Measurements from ENCODE around the gene PITPNC1. TPM values are rescaled to one million over a fixed set of nuclear protein-coding genes. Genes with fewer than 3 reads are reported as not detected.
A peak's percentile ranks its signal among the peaks of the same experiment; 100 is the strongest.
"Not testable (repeated sequence)": the region's sequence is repeated elsewhere in the genome, so short reads cannot be mapped to it uniquely, and the experiment has no call there.

PITPNC1 gene
- total RNA-seq, 1 donor from 2014 or later = 47.1 TPM

GRCh38 chr17:67712375-67712774, 335.3 kb downstream of the PITPNC1 start:
- no peak for DNase-seq (ENCODE audit: low spot score)

- DNase-seq (ENCODE audit: low spot score) = no peak
Observed at GRCh38 chr17:67713169-67713568, 336.1 kb downstream of the PITPNC1 start.

GRCh38 chr17:67716405-67716798, 339.3 kb downstream of the PITPNC1 start:
- DNase-seq (ENCODE audit: low spot score) = no peak

GRCh38 chr17:67717192-67717623, 340.1 kb downstream of the PITPNC1 start:
- DNase-seq (ENCODE audit: low spot score) = no peak

- DNase-seq (ENCODE audit: low spot score) = peak; percentile 100
Observed at GRCh38 chr17:67717624-67718324, 340.7 kb downstream of the PITPNC1 start, which contains the start of gene NOL11. Gene NOL11, plus strand, starts transcription at chr17:67717936. Its CDS starts 12 bp downstream, at chr17:67717948.

- DNase-seq (ENCODE audit: low spot score) = no peak
Observed at GRCh38 chr17:67718325-67718941, 341.4 kb downstream of the PITPNC1 start.

- DNase-seq (ENCODE audit: low spot score) = no peak
Observed at GRCh38 chr17:67725373-67725791, 348.3 kb downstream of the PITPNC1 start.

- DNase-seq (ENCODE audit: low spot score) = no peak
Observed at GRCh38 chr17:67725807-67726206, 348.7 kb downstream of the PITPNC1 start.

GRCh38 chr17:67727152-67728039, 350.3 kb downstream of the PITPNC1 start:
- not testable (repeated sequence) for DNase-seq (ENCODE audit: low spot score)

- no peak for DNase-seq (ENCODE audit: low spot score)
Observed at GRCh38 chr17:67729903-67730302, 352.8 kb downstream of the PITPNC1 start.

GRCh38 chr17:67730731-67731130, 353.6 kb downstream of the PITPNC1 start:
- no peak for DNase-seq (ENCODE audit: low spot score)

- no peak for DNase-seq (ENCODE audit: low spot score)
Observed at GRCh38 chr17:67733449-67733848, 356.4 kb downstream of the PITPNC1 start.

- no peak for DNase-seq (ENCODE audit: low spot score)
Observed at GRCh38 chr17:67737145-67737544, 360.1 kb downstream of the PITPNC1 start.

GRCh38 chr17:67742025-67742424, 364.9 kb downstream of the PITPNC1 start:
- DNase-seq (ENCODE audit: low spot score) = no peak

Small RNA genes within 50 kb of the gene (microRNA-seq; reads per million reads assigned to microRNA genes)
- gene MIR548AA2 (ENCODE audit: borderline number of aligned reads) (not detected), gene MIR548D2 (ENCODE audit: borderline number of aligned reads) (not detected)

Other genes with a start within 250 kb of the PITPNC1 start
- 68.8 TPM for gene HELZ, start 132.1 kb upstream of the PITPNC1 start, total RNA-seq
- gene PSMD12, start 10.7 kb upstream of the PITPNC1 start, total RNA-seq = 56.2 TPM

Data from mesenteric fat pad (tissue), 1 donor.